Vagina (tissue), 2 donors: ENCODE measurements around the gene CHST9. TPM values are rescaled to one million over a fixed set of nuclear protein-coding genes. Genes with fewer than 3 reads are reported as not detected.
"Not testable (repeated sequence)": the region's sequence is repeated elsewhere in the genome, so short reads cannot be mapped to it uniquely, and the experiment has no call there.

Experiments
- DNase-seq, 2 donors: peaks; one replicate each; pipeline ENCODE4 v3.0.0-alpha.2; 2017; ENCODE audit errors: extremely low spot score in 2 of 2
- H3K27ac ChIP-seq: fragments of 200-600 bp; sonication (generic); one replicate; pipeline ENCODE4 v1.5.1; 2019
- H3K27me3 ChIP-seq: fragments of 200-600 bp; sonication (generic); one replicate; pipeline ENCODE4 v1.5.1; 2019
- H3K36me3 ChIP-seq, 2 donors: fragments of 200-600 bp; sonication (generic); one replicate each; pipeline ENCODE4 v1.5.1; 2017 to 2019
- H3K4me1 ChIP-seq: fragments of 200-600 bp; sonication (generic); one replicate; pipeline ENCODE4 v1.5.1; 2019
- H3K4me3 ChIP-seq, 2 donors: fragments of 200-600 bp; sonication (generic); 1 replicate in 1 of 2; 2 replicates in 1 of 2; pipeline ENCODE4 v1.5.1; 2016 to 2019
- H3K9me3 ChIP-seq: fragments of 200-600 bp; sonication (generic); one replicate; pipeline ENCODE4 v1.5.1; 2019
- POLR2A ChIP-seq, 2 donors: fragments of 450-650 bp; IDR thresholded peaks; one replicate each; pipeline ENCODE4 v1.6.1; 2017; ENCODE audit warnings: antibody characterized with exemption in 2 of 2, mild to moderate bottlenecking in 2 of 2, moderate library complexity in 2 of 2
- POLR2AphosphoS5 ChIP-seq, 2 donors: sonication (generic); formaldehyde crosslinking; IDR thresholded peaks; one replicate each; pipeline ENCODE4 v1.9.0; 2017; ENCODE audit warnings: antibody characterized with exemption in 2 of 2, mild to moderate bottlenecking in 2 of 2, low read depth in 1 of 2; ENCODE audit not compliant: insufficient read depth in 1 of 2
- intact Hi-C: fragments of 100-400 bp; cut with DNase I; formaldehyde crosslinking; loops from one replicate; pipeline ENCODE4 v1.15.1; 2023
- total RNA-seq: library from RNA; depleted of rRNA; stranded (reverse); fragments of >200 nt; gene quantifications from one replicate; pipeline ENCODE4 v1.2.3, GENCODE V29; 2016
- TF ChIP-seq, protein P1 (sequence below), 3 experiments: fragments of 450-650 bp in 2 of 3; fragments of 200-600 bp in 1 of 3; sonication (generic) in 1 of 3; IDR thresholded peaks; one replicate each; pipeline ENCODE4 v1.5.1; 2017 to 2019; ENCODE audit warnings: antibody characterized with exemption in 3 of 3, mild to moderate bottlenecking in 2 of 3, moderate library complexity in 2 of 3

The CHST9 gene
- total RNA-seq, 1 donor from 2014 or later: 0.74 TPM

DNA sequence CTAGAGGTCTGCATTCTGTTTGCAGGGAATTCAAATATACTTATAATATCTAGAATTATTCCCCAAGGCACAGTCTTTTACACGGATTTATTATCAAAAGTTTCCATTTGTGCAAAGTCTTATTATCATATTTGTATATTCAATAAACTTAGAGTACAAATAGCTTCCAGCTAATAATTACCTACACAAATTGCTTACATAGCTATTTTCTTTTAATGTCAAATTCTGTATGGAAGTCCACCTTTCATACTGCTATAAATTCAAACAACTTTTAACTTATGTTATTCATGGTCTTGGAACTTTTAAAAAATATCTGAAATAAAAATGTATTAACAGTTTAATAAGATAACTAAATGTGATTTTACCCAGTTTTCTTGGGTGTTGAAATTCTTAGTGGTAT is 13.1 kb downstream of the CHST9 start:
- H3K27me3 ChIP-seq: no peaks in the 10 kb centered on the region
- intact Hi-C loops: no loop called here
- H3K9me3 ChIP-seq: no peaks in the 10 kb centered on the region

DNA sequence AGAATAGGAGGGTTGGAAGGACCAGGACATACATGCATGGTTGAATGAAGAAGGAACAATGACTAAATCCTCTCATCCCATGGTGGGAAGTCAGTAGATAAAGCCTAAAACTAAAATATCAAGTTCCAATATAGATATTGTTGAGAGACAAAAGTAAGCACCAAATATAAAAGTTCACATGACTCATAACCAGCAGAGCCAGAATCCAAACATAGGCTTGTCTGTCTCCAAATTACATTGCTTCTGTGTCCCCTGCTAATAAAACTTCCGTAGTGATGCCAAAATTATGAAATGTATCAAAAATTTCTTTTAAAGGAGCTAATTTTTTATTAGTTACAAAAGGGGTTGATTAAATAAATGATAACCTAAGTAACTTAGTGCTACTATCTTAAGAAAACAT is 19.7 kb downstream of the CHST9 start:
- Histone ChIP-seq H3K27ac (no peak overlapping the region), H3K4me3 (no peak overlapping the region), H3K36me3 (no peaks in the 10 kb centered on the region), H3K4me1 (no peaks in the 10 kb centered on the region), H3K27me3 (no peaks in the 10 kb centered on the region), H3K9me3 (no peaks in the 10 kb centered on the region)
- DNase-seq: no peak
- intact Hi-C loops: no loop called here
- TF ChIP-seq, protein P1, sequence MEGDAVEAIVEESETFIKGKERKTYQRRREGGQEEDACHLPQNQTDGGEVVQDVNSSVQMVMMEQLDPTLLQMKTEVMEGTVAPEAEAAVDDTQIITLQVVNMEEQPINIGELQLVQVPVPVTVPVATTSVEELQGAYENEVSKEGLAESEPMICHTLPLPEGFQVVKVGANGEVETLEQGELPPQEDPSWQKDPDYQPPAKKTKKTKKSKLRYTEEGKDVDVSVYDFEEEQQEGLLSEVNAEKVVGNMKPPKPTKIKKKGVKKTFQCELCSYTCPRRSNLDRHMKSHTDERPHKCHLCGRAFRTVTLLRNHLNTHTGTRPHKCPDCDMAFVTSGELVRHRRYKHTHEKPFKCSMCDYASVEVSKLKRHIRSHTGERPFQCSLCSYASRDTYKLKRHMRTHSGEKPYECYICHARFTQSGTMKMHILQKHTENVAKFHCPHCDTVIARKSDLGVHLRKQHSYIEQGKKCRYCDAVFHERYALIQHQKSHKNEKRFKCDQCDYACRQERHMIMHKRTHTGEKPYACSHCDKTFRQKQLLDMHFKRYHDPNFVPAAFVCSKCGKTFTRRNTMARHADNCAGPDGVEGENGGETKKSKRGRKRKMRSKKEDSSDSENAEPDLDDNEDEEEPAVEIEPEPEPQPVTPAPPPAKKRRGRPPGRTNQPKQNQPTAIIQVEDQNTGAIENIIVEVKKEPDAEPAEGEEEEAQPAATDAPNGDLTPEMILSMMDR (IDR thresholded peaks at IDR 0.05): no peak
- TF ChIP-seq POLR2A (IDR thresholded peaks at IDR 0.05) (no peak), POLR2AphosphoS5 (IDR thresholded peaks at IDR 0.05; ENCODE audit: insufficient read depth in 1 of 2, low read depth in 1 of 2) (no peak)

More for the DNA sequence above, 13.1 kb downstream of the CHST9 start:
- H3K4me3 ChIP-seq: no peak overlapping the region
- no peak for DNase-seq
- no peak for TF ChIP-seq POLR2A (IDR thresholded peaks at IDR 0.05)
- TF ChIP-seq, protein P1 (IDR thresholded peaks at IDR 0.05): no peak
- TF ChIP-seq POLR2AphosphoS5 (IDR thresholded peaks at IDR 0.05; ENCODE audit: insufficient read depth in 1 of 2, low read depth in 1 of 2): no peak
- no peak overlapping the region for H3K27ac ChIP-seq
- no peaks in the 10 kb centered on the region for H3K4me1 ChIP-seq
- no peaks in the 10 kb centered on the region for H3K36me3 ChIP-seq

DNA sequence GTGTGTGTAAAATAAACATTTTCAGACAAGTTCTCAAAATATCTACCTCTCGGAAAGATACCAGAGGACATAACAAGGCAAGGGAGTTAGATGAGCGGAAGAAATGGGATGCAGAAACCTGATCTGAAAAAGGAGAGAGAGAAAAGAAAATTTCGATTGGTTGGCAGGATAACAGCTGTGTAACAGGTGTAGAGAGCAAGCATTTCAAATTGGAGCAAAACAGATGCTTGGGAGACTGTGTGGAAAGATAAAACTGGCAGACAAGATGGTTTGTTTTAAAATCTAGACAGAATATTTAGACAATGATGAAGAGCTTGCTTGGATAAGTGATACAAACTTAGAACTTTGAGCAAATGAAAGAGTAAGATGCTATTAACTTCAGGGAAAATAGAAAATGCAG is 20.2 kb downstream of the CHST9 start:
- no peak for TF ChIP-seq POLR2AphosphoS5 (IDR thresholded peaks at IDR 0.05; ENCODE audit: insufficient read depth in 1 of 2, low read depth in 1 of 2)
- TF ChIP-seq, protein P1 (IDR thresholded peaks at IDR 0.05): no peak
- TF ChIP-seq POLR2A (IDR thresholded peaks at IDR 0.05): no peak
- H3K27ac ChIP-seq: no peak overlapping the region
- no peak overlapping the region for H3K4me3 ChIP-seq
- intact Hi-C loops: no loop called here
- no peak for DNase-seq
- H3K9me3 ChIP-seq: no peaks in the 10 kb centered on the region
- no peaks in the 10 kb centered on the region for H3K27me3 ChIP-seq
- H3K36me3 ChIP-seq: no peaks in the 10 kb centered on the region
- no peaks in the 10 kb centered on the region for H3K4me1 ChIP-seq

DNA sequence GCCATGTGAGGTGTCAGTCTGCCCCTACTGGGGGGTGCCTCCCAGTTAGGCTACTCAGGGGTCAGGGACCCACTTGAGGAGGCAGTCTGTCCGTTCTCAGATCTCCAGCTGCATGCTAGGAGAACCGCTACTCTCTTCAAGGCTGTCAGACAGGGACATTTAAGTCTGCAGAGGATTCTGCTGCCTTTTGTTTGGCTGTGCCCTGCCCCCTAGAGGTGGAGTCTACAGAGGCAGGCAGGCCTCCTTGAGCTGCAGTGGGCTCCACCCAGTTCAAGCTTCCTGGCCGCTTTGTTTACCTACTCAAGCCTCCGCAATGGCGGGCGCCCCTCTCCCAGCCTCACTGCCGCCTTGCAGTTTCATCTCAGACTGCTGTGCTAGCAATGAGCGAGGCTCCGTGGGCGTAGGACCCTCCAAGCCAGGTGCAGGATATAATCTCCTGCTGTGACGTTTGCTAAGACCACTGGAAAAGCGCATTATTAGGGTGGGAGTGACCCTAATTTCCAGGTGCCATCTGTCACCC is 21.9 kb downstream of the CHST9 start:
- H3K4me1 ChIP-seq, H3K27ac ChIP-seq, intact Hi-C loops, H3K36me3 ChIP-seq, DNase-seq, H3K4me3 ChIP-seq, H3K9me3 ChIP-seq, H3K27me3 ChIP-seq: not testable (repeated sequence)

DNA sequence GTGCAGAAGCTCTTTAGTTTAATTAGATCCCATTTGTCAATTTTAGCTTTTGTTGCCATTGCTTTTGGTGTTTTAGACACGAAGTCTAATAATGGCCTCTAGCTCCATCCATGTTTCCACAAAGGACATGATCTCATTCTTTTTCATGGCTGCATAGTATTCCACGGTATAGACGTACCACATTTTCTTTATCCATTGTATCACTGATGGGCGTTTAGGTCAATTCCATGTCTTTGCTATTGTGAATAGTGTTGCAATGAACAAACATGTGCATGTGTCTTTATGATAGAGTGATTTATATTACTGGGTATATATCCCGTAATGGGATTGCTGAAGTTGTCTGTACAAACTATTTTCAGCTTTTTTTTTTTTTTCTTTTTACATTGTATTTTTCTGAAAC is 35.9 kb downstream of the CHST9 start:
- DNase-seq, H3K36me3 ChIP-seq, H3K4me1 ChIP-seq, H3K9me3 ChIP-seq, H3K27me3 ChIP-seq, intact Hi-C loops, H3K27ac ChIP-seq, H3K4me3 ChIP-seq: not testable (repeated sequence)

DNA sequence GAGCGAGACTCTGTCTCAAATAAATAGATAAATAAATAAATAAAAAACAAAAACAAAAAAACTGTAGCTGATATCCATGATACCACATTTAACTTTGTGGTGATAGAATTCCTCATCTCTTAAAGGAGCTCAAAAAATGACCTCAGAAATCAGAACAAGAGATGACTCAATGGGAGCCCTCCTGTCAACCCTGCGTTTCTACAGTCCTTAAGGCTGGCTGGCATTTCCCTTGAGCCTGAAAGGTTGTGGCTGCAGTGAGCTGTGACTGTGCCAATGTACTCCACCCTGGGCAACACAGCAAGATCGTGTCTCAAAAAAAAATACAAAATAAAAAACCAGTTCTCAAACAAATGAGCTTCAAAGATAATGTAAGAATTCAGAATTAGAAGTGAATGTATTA is 40.4 kb downstream of the CHST9 start:
- no peaks in the 10 kb centered on the region for H3K9me3 ChIP-seq
- TF ChIP-seq, protein P1 (IDR thresholded peaks at IDR 0.05): no peak
- TF ChIP-seq POLR2A (IDR thresholded peaks at IDR 0.05) (no peak), POLR2AphosphoS5 (IDR thresholded peaks at IDR 0.05; ENCODE audit: insufficient read depth in 1 of 2, low read depth in 1 of 2) (no peak)
- H3K36me3 ChIP-seq: no peaks in the 10 kb centered on the region
- H3K27me3 ChIP-seq: no peaks in the 10 kb centered on the region
- no peak overlapping the region for H3K4me3 ChIP-seq
- H3K4me1 ChIP-seq: no peaks in the 10 kb centered on the region
- H3K27ac ChIP-seq: no peak overlapping the region
- DNase-seq: no peak
- intact Hi-C loops: no loop called here
